Large intestine (tissue), 3 donors: Measurements from ENCODE around the gene SAMD4B. TPM values are rescaled to one million over a fixed set of nuclear protein-coding genes. Genes with fewer than 3 reads are reported as not detected.
"Not testable (repeated sequence)": the region's sequence is repeated elsewhere in the genome, so short reads cannot be mapped to it uniquely, and the experiment has no call there.

Source experiments
- DNase-seq, 2 donors: peaks; one replicate each; pipeline versions ENCODE4 v3.0.0 to v3.0.0-alpha.2; 2013
- H3K27ac ChIP-seq: one replicate; pipeline ENCODE4 v1.5.1; 2013; ENCODE audit warnings: low read length
- H3K27me3 ChIP-seq: 2 replicates; pipeline ENCODE4 v1.6.1; 2013; ENCODE audit warnings: low read length; ENCODE audit not compliant: control insufficient read depth, insufficient read depth
- H3K36me3 ChIP-seq: 2 replicates; pipeline ENCODE4 v1.6.1; 2013; ENCODE audit warnings: low read length; ENCODE audit not compliant: control insufficient read depth, insufficient read depth
- H3K4me1 ChIP-seq: one replicate; pipeline ENCODE4 v1.6.1; 2013; ENCODE audit warnings: low read length; ENCODE audit not compliant: control insufficient read depth, insufficient read depth
- H3K4me3 ChIP-seq: one replicate; pipeline ENCODE4 v1.5.1; 2013; ENCODE audit warnings: low read length
- H3K9me3 ChIP-seq: one replicate; pipeline ENCODE4 v1.6.1; 2013; ENCODE audit warnings: mild to moderate bottlenecking, low read depth, low read length, moderate library complexity; ENCODE audit not compliant: control insufficient read depth
- WGBS: methylation state at CpG from one replicate; pipeline ENCODE4 v1.1.5; 2013; ENCODE audit warnings: low lambda C conversion rate; ENCODE audit not compliant: insufficient coverage; 5-methylcytosine and 5-hydroxymethylcytosine counted together
- polyA plus RNA-seq: library from polyadenylated mRNA; unstranded; fragments of 120-200 nt; gene quantifications from one replicate; pipeline ENCODE4 v1.2.1, GENCODE V29; 2013

The SAMD4B gene
- polyA plus RNA-seq, 1 donor, result 94.4 TPM

- no peaks in the 10 kb centered on the region for H3K36me3 ChIP-seq
- no peaks in the 10 kb centered on the region for H3K9me3 ChIP-seq
- H3K4me1 ChIP-seq, result peaks cover 30% of the 10 kb centered on the region
- no peak for DNase-seq
- peaks cover 9% of the 10 kb centered on the region for H3K27me3 ChIP-seq
- 100% methylated on average over 1 of the region's 3 CpGs for WGBS
- no peak overlapping the region for H3K4me3 ChIP-seq
- no peak overlapping the region for H3K27ac ChIP-seq
These were observed 40.7 kb upstream of the SAMD4B start for GRCh38 chr19:39301562-39301961.

DNA sequence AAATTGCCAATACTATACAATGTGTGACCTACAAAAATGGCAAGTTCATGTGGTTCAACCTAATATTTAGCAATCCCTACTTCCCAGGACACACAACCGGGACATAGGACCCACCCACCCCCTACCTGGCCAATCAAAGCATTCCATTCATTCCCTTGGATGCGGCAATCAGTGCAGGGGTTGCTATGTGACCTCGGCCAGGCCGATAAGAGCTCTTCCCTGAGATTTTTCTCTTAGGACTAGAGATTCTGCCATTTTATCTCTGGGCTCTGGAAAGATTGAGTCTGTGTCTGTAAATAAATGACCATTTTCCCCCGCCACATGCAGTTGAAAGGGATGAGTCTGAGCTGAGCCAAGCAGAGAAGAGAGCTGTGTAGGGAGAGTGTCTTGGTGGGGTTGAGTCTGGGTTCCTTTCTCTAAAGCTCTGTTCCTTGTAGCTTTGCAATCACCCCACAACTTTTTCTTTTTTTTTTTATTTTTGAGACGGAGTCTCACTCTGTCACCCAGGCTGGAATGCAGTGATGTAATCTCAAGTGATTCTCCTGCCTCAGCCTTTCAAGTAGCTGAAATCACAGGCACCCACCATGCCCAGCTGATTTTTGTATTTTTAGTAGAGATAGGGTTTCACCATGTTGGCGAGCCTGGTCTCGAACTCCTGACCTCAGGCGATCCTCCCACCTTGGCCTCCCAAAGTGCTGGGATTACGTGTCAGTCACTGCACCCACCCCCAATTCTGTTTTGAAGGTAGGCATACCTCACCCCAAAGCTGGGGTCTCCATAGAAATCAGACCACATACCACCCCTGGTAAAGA is 38.6 kb upstream of the SAMD4B start:
- H3K4me1 ChIP-seq, result peaks cover 42% of the 10 kb centered on the region

DNA sequence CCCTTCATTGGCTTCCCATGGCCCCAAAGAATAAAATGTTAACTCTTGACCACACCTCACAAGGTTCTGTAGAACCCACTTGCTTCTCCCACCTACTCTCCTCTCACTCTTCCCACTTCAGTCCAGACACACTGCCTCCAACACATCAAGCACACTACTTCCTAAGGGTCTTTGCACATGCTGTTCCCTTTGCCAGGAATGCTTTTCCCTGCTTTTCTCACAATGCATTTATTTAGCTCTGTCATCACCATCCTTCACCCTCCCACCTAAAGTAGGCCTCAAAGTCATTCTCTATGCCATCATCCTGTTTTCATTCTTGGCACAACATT is 38.1 kb upstream of the SAMD4B start:
- Histone ChIP-seq H3K4me3 (no peak overlapping the region), H3K27ac (no peak overlapping the region), H3K4me1 (peaks cover 43% of the 10 kb centered on the region), H3K36me3 (no peaks in the 10 kb centered on the region), H3K27me3 (peaks cover 35% of the 10 kb centered on the region), H3K9me3 (peaks cover 3% of the 10 kb centered on the region)
- no peak for DNase-seq

More for the DNA sequence above, 38.6 kb upstream of the SAMD4B start:
- Histone ChIP-seq H3K9me3 (peaks cover 3% of the 10 kb centered on the region), H3K27ac (peak overlapping the region; percentile 35), H3K36me3 (no peaks in the 10 kb centered on the region), H3K27me3 (peaks cover 29% of the 10 kb centered on the region), H3K4me3 (no peak overlapping the region)
- peak; percentile 38 to 47 for DNase-seq
- WGBS, result 20% methylated on average over 1 of the region's 10 CpGs

DNA sequence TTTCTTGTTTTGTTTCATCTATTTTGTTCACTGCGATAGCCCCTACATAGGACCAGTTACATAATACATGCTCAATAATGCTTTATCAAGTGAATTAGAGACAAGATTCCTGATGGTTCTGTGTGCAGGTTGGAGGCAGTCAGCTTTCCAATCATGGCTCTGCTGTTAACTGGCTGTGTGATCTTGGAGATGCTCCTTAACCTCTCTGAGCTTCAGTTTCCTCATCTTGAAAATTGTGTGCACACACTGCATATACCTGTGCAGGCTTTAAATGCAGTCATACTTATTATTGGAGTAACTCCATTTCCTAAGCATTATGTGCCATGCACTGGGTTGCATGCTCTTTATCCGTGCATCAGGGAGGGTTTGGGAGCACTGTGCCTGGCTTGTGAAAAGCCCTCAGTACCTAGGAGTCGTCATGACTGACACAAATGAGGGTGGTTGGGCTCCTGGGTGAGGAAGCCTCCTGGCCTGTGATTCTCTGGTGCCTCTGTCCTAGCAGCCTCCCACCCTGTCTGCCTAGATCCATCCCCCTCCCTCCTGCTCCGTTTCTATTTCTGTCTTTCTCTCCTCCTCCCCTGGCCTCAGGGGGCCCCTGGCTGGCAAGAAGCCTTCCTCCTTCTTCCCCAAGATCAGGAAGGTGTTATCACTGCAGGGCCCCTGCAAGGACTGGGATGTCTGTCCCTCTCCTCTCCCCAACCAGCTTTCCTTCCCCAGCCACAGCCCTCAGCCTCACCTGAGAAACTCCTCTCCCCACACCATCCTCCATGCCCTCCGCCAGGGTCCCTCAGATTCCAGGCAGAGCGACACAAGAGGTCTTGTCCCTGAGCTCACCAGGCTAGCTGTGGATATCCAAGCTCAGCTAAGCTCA is 37.3 kb upstream of the SAMD4B start:
- Histone ChIP-seq H3K4me1 (peaks cover 43% of the 10 kb centered on the region), H3K27ac (no peak overlapping the region), H3K9me3 (peaks cover 3% of the 10 kb centered on the region), H3K36me3 (no peaks in the 10 kb centered on the region), H3K4me3 (no peak overlapping the region), H3K27me3 (peaks cover 35% of the 10 kb centered on the region)
- WGBS, result no CpG with 5 or more reads among the region's 6 CpGs
- no peak for DNase-seq

DNA sequence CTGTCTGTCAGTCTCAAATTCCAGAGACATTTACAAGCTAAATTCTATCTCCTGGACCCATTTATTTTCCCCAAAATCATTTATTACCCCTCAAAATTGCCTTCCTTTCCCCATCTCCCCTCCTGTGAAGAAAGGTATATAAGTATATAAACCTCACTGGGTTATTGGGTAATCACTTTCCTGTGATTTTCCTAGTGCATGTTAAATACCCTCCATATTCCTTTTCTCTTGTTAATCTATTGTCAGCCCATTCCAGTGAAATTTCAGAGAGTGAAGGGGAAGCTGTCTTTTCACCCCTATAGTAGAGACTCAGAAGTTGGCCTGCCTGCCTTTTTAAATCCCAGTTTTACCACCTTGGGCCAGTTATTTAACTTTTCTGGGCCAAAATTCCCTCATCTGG is 36.1 kb upstream of the SAMD4B start:
- Histone ChIP-seq H3K36me3 (no peaks in the 10 kb centered on the region), H3K27ac (peak overlapping the region; percentile 78), H3K4me3 (no peak overlapping the region), H3K4me1 (peaks cover 43% of the 10 kb centered on the region), H3K27me3 (peaks cover 37% of the 10 kb centered on the region), H3K9me3 (peaks cover 3% of the 10 kb centered on the region)
- no peak for DNase-seq

DNA sequence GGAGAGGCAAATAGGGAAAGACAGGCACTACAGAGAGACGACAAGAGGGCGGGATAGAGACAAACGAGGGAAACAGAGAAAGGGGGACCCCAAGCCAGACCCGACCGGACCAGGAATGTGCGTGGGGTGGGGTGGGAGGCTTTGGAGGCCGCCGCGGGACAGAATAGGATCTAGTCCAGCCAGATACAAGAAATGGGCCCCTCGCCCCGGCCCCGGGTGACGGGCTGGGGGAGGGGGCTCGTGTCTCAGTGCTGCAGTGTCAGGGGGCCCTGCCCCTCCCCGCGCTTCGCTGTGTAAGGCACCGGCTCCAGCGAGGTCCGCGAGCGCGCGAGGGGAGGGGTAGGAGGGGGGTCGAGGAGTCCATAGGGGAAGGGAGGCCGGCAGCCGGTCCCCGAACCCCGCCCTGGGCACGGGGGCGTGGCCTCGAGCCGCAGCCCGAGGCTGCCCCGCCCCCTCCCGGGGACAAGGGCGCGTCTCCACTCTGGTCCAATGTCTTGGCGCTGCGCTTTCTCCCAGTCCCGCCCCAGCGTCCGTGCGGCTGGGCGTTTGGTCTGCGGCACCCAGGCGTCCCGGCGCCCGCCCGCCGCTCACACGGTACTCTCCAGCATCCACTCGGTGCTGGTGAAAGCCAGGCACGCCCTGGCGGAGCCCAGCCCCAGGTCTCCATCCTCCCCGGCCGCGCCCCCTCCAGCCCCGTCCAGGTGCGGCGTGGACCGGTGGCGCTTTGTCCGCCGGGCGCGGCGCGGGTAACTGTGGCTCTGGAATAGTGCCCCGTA is 35.0 kb upstream of the SAMD4B start:
- peak overlapping the region; percentile 48 for H3K4me3 ChIP-seq
- H3K36me3 ChIP-seq, result no peaks in the 10 kb centered on the region
- peaks cover 43% of the 10 kb centered on the region for H3K4me1 ChIP-seq
- no CpG with 5 or more reads among the region's 71 CpGs for WGBS
- H3K9me3 ChIP-seq, result peaks cover 3% of the 10 kb centered on the region
- peak; percentile 83 to 84 for DNase-seq
- H3K27ac ChIP-seq, result peak overlapping the region; percentile 78
- H3K27me3 ChIP-seq, result peaks cover 37% of the 10 kb centered on the region

DNA sequence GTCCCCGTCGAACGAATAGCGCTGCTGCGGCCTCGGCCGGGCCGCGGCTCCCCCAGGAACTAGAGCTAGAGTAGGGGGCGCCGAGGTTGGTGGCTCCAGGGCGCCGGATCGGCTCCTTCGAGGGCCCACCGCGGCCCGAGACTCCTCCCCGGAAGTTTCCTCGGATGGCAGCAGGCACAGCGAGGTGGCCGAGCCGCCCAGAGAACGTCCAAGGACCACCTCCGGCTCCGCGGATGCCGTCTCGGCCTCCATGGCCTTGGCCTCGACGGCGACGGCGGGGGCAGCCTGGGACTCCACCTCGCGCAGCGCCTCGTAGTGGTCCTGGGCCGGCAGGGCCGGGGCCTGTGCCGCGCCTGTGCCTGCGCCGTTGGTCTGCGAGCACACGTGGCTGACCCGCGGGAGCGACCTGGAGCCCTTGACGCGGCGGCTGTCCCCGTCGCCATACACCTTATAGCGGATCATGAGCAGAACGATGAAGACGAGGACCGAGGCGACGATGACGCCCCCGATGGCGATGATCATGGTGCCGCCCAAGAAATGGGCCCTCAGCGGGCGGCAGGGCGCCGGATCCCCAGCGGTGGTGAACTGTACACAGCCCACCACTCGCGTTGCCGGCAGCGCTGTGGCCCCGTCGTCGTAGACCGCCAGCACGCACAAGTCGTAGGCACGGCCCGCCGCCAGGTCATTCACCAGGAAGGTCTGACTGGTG is 34.2 kb upstream of the SAMD4B start:
- Histone ChIP-seq H3K27me3 (peaks cover 37% of the 10 kb centered on the region), H3K27ac (no peak overlapping the region), H3K36me3 (no peaks in the 10 kb centered on the region), H3K9me3 (peaks cover 3% of the 10 kb centered on the region), H3K4me1 (peaks cover 43% of the 10 kb centered on the region), H3K4me3 (peak overlapping the region; percentile 28)
- no peak for DNase-seq
- no CpG with 5 or more reads among the region's 82 CpGs for WGBS

DNA sequence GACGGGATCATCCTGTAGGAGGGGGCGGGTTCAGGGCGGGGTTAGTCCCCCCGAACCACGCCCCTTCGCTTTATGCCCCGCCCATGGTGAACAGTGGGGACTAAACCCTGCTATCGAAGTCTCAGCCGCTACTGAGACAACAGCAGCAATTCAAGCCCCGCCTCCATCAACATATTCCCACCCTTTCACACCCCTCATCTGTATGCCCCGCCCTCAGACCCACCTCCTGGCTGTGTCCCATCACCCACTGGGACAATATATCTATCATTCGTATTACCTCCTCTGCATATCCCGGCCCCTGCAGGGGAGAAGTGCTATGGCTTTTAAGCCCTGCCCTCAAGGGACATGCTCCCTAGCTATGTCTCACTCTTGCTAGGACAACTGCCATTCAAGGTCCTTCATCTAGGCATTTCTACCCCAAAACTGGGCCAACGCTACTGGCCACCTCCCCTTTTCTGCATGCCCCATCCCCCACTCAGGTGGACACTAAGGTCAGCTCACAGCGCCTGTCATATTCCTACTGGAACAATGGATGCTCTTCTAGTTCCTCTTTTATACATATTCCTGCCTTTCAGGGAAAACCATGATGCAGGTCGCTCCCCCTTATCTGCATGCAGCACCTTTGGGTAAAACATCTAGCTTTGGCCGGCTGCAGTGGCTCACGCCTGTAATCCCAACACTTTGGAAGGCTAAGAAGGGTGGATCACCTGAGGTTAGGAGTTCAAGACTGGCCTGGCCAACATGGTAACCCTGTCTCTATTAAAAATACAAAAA is 33.5 kb upstream of the SAMD4B start:
- Histone ChIP-seq H3K36me3 (no peaks in the 10 kb centered on the region), H3K9me3 (peaks cover 5% of the 10 kb centered on the region), H3K4me3 (no peak overlapping the region), H3K27ac (no peak overlapping the region), H3K27me3 (peaks cover 37% of the 10 kb centered on the region), H3K4me1 (peaks cover 38% of the 10 kb centered on the region)
- DNase-seq, result peak; percentile 36 to 52
- 100% methylated on average over 1 of the region's 18 CpGs for WGBS

DNA sequence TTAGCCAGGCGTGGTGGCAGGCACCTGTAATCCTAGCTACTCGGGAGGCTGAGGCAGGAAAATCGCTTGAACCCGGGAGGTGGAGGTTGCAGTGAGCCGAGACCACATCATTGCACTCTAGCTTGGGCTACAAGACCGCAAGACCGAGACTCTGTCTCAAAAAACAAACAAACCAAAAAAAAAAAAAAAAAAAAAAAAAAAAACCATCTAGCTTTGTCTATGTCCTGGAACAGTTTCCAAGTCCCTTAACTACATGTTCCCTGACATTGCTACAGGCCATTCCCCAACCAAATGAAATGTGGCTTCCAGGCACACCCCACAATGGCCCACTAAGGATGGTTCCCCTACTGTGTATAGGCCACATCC is 32.9 kb upstream of the SAMD4B start:
- WGBS, result 100% methylated on average over 1 of the region's 7 CpGs
- Histone ChIP-seq H3K27me3 (peaks cover 34% of the 10 kb centered on the region), H3K4me1 (peaks cover 32% of the 10 kb centered on the region)
- not testable (repeated sequence) for H3K36me3 ChIP-seq, H3K4me3 ChIP-seq, DNase-seq, H3K27ac ChIP-seq, H3K9me3 ChIP-seq
